ENCODE results near the gene RIPPLY2. TPM values are rescaled to one million over a fixed set of nuclear protein-coding genes. Genes with fewer than 3 reads are reported as not detected.

RIPPLY2 gene
- total and polyA plus RNA-seq, 2 of the 4 experiments (the other 2 are of a cell fraction), result 0.32 TPM; not detected in 1

DNA sequence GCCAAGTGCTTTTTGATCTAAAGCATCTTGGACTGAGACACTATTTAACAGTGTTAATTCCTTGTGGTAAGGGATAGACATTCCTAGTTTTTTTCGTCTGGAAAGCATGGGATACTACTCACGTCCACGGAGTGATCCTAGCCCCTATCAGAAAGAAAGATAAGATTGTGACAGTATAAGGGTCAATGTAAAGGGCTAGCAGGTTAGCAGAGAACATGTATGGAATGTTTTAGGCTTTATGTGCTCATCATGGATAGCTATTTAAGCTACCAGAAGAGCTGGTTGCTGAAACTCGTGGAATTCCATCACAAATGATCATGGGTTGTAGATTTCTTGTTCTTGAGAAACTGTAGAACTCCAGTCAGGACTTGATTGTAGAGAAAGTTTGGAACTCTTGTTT is 38.4 kb downstream of the RIPPLY2 start:
- in situ Hi-C loops (cut with MboI; ENCODE audit: low sequenced_read_pairs), result loop anchor here (5.0 to 25.0 kb wide), 2 partner anchors 331 to 1421 kb away; no protein-coding TSS in a partner anchor
- no peak overlapping the region for H2BK20ac ChIP-seq (ENCODE audit: low read depth, low read length)

More for the DNA sequence above, 38.4 kb downstream of the RIPPLY2 start:
- Histone ChIP-seq H3K9ac (ENCODE audit: low read depth, low read length) (no peak overlapping the region), H2AFZ (replicated peaks; ENCODE audit: low read length, poor library complexity) (no peak overlapping the region), H4K91ac (ENCODE audit: insufficient read depth, low read depth, low read length) (no peak overlapping the region), H3K4me1 (ENCODE audit: control insufficient read depth, insufficient read depth, low read length) (no peaks in the 10 kb centered on the region), H4K8ac (ENCODE audit: low read depth in 2 of 2, low read length in 2 of 2) (no peak overlapping the region), H3K36me3 (ENCODE audit: control insufficient read depth, insufficient read depth, low read length) (no peaks in the 10 kb centered on the region), H2AK9ac (replicated peaks; ENCODE audit: low read depth, low read length, poor library complexity) (no peak overlapping the region), H3K4me3 (ENCODE audit: insufficient read depth, low read depth, low read length) (no peak overlapping the region), H3K18ac (ENCODE audit: low read depth, low read length) (no peak overlapping the region), H4K20me1 (ENCODE audit: insufficient read depth, low read length) (no peaks in the 10 kb centered on the region; the same call in 1 of the 2 replicates), H4K5ac (ENCODE audit: low read depth, low read length) (no peak overlapping the region), H2AK5ac (ENCODE audit: low read depth, low read length) (no peak overlapping the region), H3K27me3 (ENCODE audit: control insufficient read depth, insufficient read depth, low read length) (no peaks in the 10 kb centered on the region), H3K14ac (replicated peaks; ENCODE audit: low read depth, low read length) (no peak overlapping the region), H3K4ac (ENCODE audit: low read depth, low read length) (no peak overlapping the region), H3K9me3 (ENCODE audit: control insufficient read depth, insufficient read depth, low read length) (no peaks in the 10 kb centered on the region), H2BK120ac (ENCODE audit: low read depth, low read length) (no peak overlapping the region), H3K56ac (ENCODE audit: extremely low read depth, insufficient read depth, low read length) (no peak overlapping the region), H3K4me2 (ENCODE audit: low read depth, low read length) (no peak overlapping the region), H3K27ac (ENCODE audit: insufficient read depth, low read length) (no peak overlapping the region), H3K23ac (ENCODE audit: low read depth, low read length) (no peak overlapping the region), H2BK15ac (ENCODE audit: low read depth, low read length) (no peak overlapping the region), H2BK5ac (ENCODE audit: low read depth, low read length, poor library complexity, severe bottlenecking) (no peak overlapping the region), H3K9me1 (ENCODE audit: insufficient read depth, low read length) (no peaks in the 10 kb centered on the region), H3K79me1 (ENCODE audit: low read depth in 1 of 2, low read length in 2 of 2) (peaks cover 7 to 8% of the 10 kb centered on the region in 2 experiments; a peak in 3 of 4 replicates)
- ChIA-PET CTCF (no interaction called here), POLR2A (ENCODE audit: unreplicated experiment) (no interaction called here)
- 76% methylated on average over 4 of the region's 4 CpGs; no CpG with 5 or more reads in 1 of the 2 experiments for WGBS, 2 experiments (ENCODE audit: extremely low coverage in 2 of 2, insufficient read length in 1 of 2)
- BruUV-seq (replicated peaks), result no TSS peak
- no peak for TF ChIP-seq CTCF (conservative IDR thresholded peaks at IDR 0.05; ENCODE audit: low read depth, low read length)
- DNase-seq, result no peak
- no peak for ATAC-seq (ENCODE audit: low read depth)
- intact Hi-C loops (cut with micrococcal nuclease), result no loop called here
- dilution Hi-C loops (cut with HindIII; ENCODE audit: low sequenced_read_pairs, unreplicated experiment), result no loop called here
